ENCODE data around the gene ACOX1.

The ACOX1 gene

GRCh38 chr17:75991396-75991795 lies 12.4 kb upstream of the ACOX1 start:
- TF ChIP-seq CTCF (conservative IDR thresholded peaks at IDR 0.05; ENCODE audit: low read depth, low read length): no peak
- H3K36me3 ChIP-seq (ENCODE audit: insufficient read depth): no peaks in the 10 kb centered on the region
- no peaks in the 10 kb centered on the region for H4K20me1 ChIP-seq (ENCODE audit: insufficient read depth)

GRCh38 chr17:75987041-75987440 lies 8.1 kb upstream of the ACOX1 start:
- Histone ChIP-seq H3K27me3 (ENCODE audit: insufficient read depth, low read depth) (no peaks in the 10 kb centered on the region), H2AFZ (ENCODE audit: low read depth) (no peak overlapping the region), H3K4me2 (no peak overlapping the region), H3K36me3 (ENCODE audit: insufficient read depth) (no peaks in the 10 kb centered on the region), H3K4me3 (IDR thresholded peaks at IDR 0.05; ENCODE audit: insufficient read depth, low read depth, low read length) (no peak overlapping the region), H3K4me1 (ENCODE audit: low read depth, poor library complexity, severe bottlenecking) (no peaks in the 10 kb centered on the region), H4K20me1 (ENCODE audit: insufficient read depth) (no peaks in the 10 kb centered on the region), H3K27ac (no peak overlapping the region), H3K79me2 (ENCODE audit: insufficient read depth, low read depth) (no peaks in the 10 kb centered on the region), H3K9ac (no peak overlapping the region)
- no peak for TF ChIP-seq CTCF (conservative IDR thresholded peaks at IDR 0.05; ENCODE audit: low read depth, low read length)

More at GRCh38 chr17:75991396-75991795, 12.4 kb upstream of the ACOX1 start:
- no peak overlapping the region for H2AFZ ChIP-seq (ENCODE audit: low read depth)
- H3K4me1 ChIP-seq (ENCODE audit: low read depth, poor library complexity, severe bottlenecking): no peaks in the 10 kb centered on the region
- H3K4me2 ChIP-seq: no peak overlapping the region
- H3K9ac ChIP-seq: no peak overlapping the region
- H3K27ac ChIP-seq: no peak overlapping the region
- no peaks in the 10 kb centered on the region for H3K27me3 ChIP-seq (ENCODE audit: insufficient read depth, low read depth)
- no peak overlapping the region for H3K4me3 ChIP-seq (IDR thresholded peaks at IDR 0.05; ENCODE audit: insufficient read depth, low read depth, low read length)
- no peaks in the 10 kb centered on the region for H3K79me2 ChIP-seq (ENCODE audit: insufficient read depth, low read depth)

- Histone ChIP-seq H2AFZ (ENCODE audit: low read depth) (no peak overlapping the region), H3K4me1 (ENCODE audit: low read depth, poor library complexity, severe bottlenecking) (no peaks in the 10 kb centered on the region), H3K4me3 (IDR thresholded peaks at IDR 0.05; ENCODE audit: insufficient read depth, low read depth, low read length) (no peak overlapping the region), H3K9ac (no peak overlapping the region), H3K4me2 (no peak overlapping the region), H3K27me3 (ENCODE audit: insufficient read depth, low read depth) (no peaks in the 10 kb centered on the region), H3K27ac (no peak overlapping the region), H4K20me1 (ENCODE audit: insufficient read depth) (no peaks in the 10 kb centered on the region), H3K79me2 (ENCODE audit: insufficient read depth, low read depth) (peaks cover under 1% of the 10 kb centered on the region; the same call in 1 of the 2 replicates), H3K36me3 (ENCODE audit: insufficient read depth) (no peaks in the 10 kb centered on the region)
- no peak for TF ChIP-seq CTCF (conservative IDR thresholded peaks at IDR 0.05; ENCODE audit: low read depth, low read length)
These were observed 7.0 kb upstream of the ACOX1 start for GRCh38 chr17:75985986-75986385.

- no peak for TF ChIP-seq CTCF (conservative IDR thresholded peaks at IDR 0.05; ENCODE audit: low read depth, low read length)
- Histone ChIP-seq H3K4me2 (no peak overlapping the region), H3K27ac (no peak overlapping the region), H2AFZ (ENCODE audit: low read depth) (no peak overlapping the region), H3K36me3 (ENCODE audit: insufficient read depth) (no peaks in the 10 kb centered on the region), H3K27me3 (ENCODE audit: insufficient read depth, low read depth) (no peaks in the 10 kb centered on the region), H3K9ac (no peak overlapping the region), H3K4me3 (IDR thresholded peaks at IDR 0.05; ENCODE audit: insufficient read depth, low read depth, low read length) (no peak overlapping the region), H3K4me1 (ENCODE audit: low read depth, poor library complexity, severe bottlenecking) (peaks cover 9% of the 10 kb centered on the region), H3K79me2 (ENCODE audit: insufficient read depth, low read depth) (peaks cover 10% of the 10 kb centered on the region; the same call in 1 of the 2 replicates), H4K20me1 (ENCODE audit: insufficient read depth) (no peaks in the 10 kb centered on the region)
These were observed 4.7 kb upstream of the ACOX1 start for GRCh38 chr17:75983501-75984181.
